Measurements from ENCODE around the gene ATXN7L1. TPM values are rescaled to one million over a fixed set of nuclear protein-coding genes. Genes with fewer than 3 reads are reported as not detected.

ATXN7L1 gene
- total and polyA plus RNA-seq, 2 of the 8 experiments (the other 6 are each of a cell fraction or from before 2014, with no cell fraction given): 14.3 to 34.0 TPM

GRCh38 chr7:105906695-105907094 is 30.3 kb upstream of the ATXN7L1 start:
- no peak overlapping the region for H3K4me2 ChIP-seq (ENCODE audit: insufficient read depth in 1 of 2, low read depth in 2 of 2, low read length in 2 of 2)
- peak overlapping the region; percentile 72 for H2BK12ac ChIP-seq (ENCODE audit: low read depth, low read length)
- no peak overlapping the region for H4K5ac ChIP-seq (ENCODE audit: insufficient read length, low read depth, low read length)
- H3K4me3 ChIP-seq (ENCODE audit: extremely low read depth in 1 of 4, insufficient read depth in 2 of 4, low read depth in 3 of 4, low read length in 4 of 4): no peak overlapping the region
- ChIA-PET POLR2A (ENCODE audit: partially characterized antibody) (interaction anchor here (0.8 to 1.0 kb wide), 2 partner anchors 10 to 268 kb away, joined by 3 read pairs; no protein-coding TSS in a partner anchor), CTCF (ENCODE audit: partially characterized antibody) (interaction anchor here (0.6 to 1.8 kb wide), 5 partner anchors 18 to 146 kb away, joined by 3 to 5 read pairs (median 4); no protein-coding TSS in a partner anchor)
- peak overlapping the region; percentile 66; the same call in 1 of the 2 replicates for H2AK5ac ChIP-seq (ENCODE audit: low read depth, low read length)
- H3K56ac ChIP-seq (replicated peaks; ENCODE audit: insufficient read length, low read depth, low read length): no peak overlapping the region
- peak overlapping the region; percentile 36 for H4K91ac ChIP-seq (replicated peaks; ENCODE audit: insufficient read length, low read length)
- H3K79me1 ChIP-seq (ENCODE audit: low read depth, low read length): no peaks in the 10 kb centered on the region
- peaks cover 3 to 4% of the 10 kb centered on the region in 2 experiments; a peak in 2 of 4 replicates for H3K9me3 ChIP-seq (ENCODE audit: insufficient read depth in 2 of 2, low read depth in 1 of 2, low read length in 1 of 2)
- H4K20me1 ChIP-seq (replicated peaks in 1 of 2; ENCODE audit: control insufficient read depth in 1 of 2, insufficient read depth in 2 of 2, low read length in 2 of 2): no peaks in the 10 kb centered on the region
- peak overlapping the region; percentile 17 for H2BK120ac ChIP-seq (replicated peaks; ENCODE audit: low read depth, low read length)
- H3K23ac ChIP-seq (ENCODE audit: insufficient read length): no peak overlapping the region
- peaks cover 0 to 14% (median 5%) of the 10 kb centered on the region in 4 experiments; a peak in 2 of 8 replicates for H3K36me3 ChIP-seq (ENCODE audit: control insufficient read depth in 2 of 4, insufficient read depth in 4 of 4, low read length in 3 of 4)
- peak overlapping the region; percentile 94; the same call in 1 of the 2 replicates for H2BK20ac ChIP-seq (ENCODE audit: low read length)
- H3K9ac ChIP-seq (replicated peaks in 1 of 4; ENCODE audit: extremely low read depth in 1 of 4, low read depth in 3 of 4, low read length in 3 of 4): no peak overlapping the region
- H2AFZ ChIP-seq (ENCODE audit: low read length): no peak overlapping the region
- no peak overlapping the region; the same call in 1 of the 2 replicates for H2BK15ac ChIP-seq (ENCODE audit: low read length)
- peak overlapping the region; percentile 90; the same call in 1 of the 2 replicates for H2BK5ac ChIP-seq (ENCODE audit: low read depth, low read length)
- WGBS, 2 experiments (ENCODE audit: extremely low coverage in 1 of 2, insufficient coverage in 1 of 2, insufficient read length in 1 of 2, insufficient replicate concordance in 2 of 2, low coverage in 1 of 2, low lambda C conversion rate in 2 of 2, missing lambda C conversion rate in 1 of 2): 86% methylated on average over 2 of the region's 2 CpGs; no CpG with 5 or more reads in 1 of the 2 experiments
- no peak for DNase-seq (ENCODE audit: low read depth in 1 of 2, low spot score in 2 of 2)
- H3K14ac ChIP-seq (ENCODE audit: insufficient read length): no peak overlapping the region
- no peak overlapping the region for H3K4ac ChIP-seq (replicated peaks; ENCODE audit: insufficient read length, low read depth, low read length)
- no peaks in the 10 kb centered on the region for H3K27me3 ChIP-seq (replicated peaks in 1 of 4; ENCODE audit: control insufficient read depth in 3 of 4, extremely low read depth in 1 of 4, insufficient read depth in 3 of 4, low read length in 3 of 4)
- no peak for FAIRE-seq
- peaks cover 0 to 17% of the 10 kb centered on the region in 2 experiments; a peak in 2 of 4 replicates for H3K79me2 ChIP-seq (ENCODE audit: control insufficient read depth in 1 of 2, insufficient read depth in 2 of 2, low read length in 2 of 2)
- H3K4me1 ChIP-seq (replicated peaks in 1 of 4; ENCODE audit: control insufficient read depth in 3 of 4, insufficient read depth in 4 of 4, low read length in 3 of 4): peaks cover 3 to 11% (median 9%) of the 10 kb centered on the region in 4 experiments; a peak in 5 of 7 replicates
- H3K27ac ChIP-seq (ENCODE audit: low read depth, low read length): no peak overlapping the region
- H3K23me2 ChIP-seq (ENCODE audit: low read depth, low read length): no peaks in the 10 kb centered on the region
- H4K8ac ChIP-seq (ENCODE audit: extremely low read depth, insufficient read depth, low read length): no peak overlapping the region
- H3K18ac ChIP-seq (ENCODE audit: extremely low read depth, low read length): peak overlapping the region; percentile 81; the same call in 1 of the 2 replicates
- no peak for TF ChIP-seq HDAC2 (IDR thresholded peaks at IDR 0.05; ENCODE audit: borderline replicate concordance in 1 of 2, low read depth in 2 of 2, low read length in 2 of 2)
- TF ChIP-seq JUND (IDR thresholded peaks at IDR 0.05; ENCODE audit: low read length): no peak
- no peak for TF ChIP-seq KDM4A (IDR thresholded peaks at IDR 0.05; ENCODE audit: low read depth, low read length, severe bottlenecking)
- no peak for TF ChIP-seq CBX5 (IDR thresholded peaks at IDR 0.05; ENCODE audit: low read depth, low read length)
- TF ChIP-seq POLR2AphosphoS5 (IDR thresholded peaks at IDR 0.05; ENCODE audit: low read depth, low read length): no peak
- no peak for TF ChIP-seq CEBPB (IDR thresholded peaks at IDR 0.05; ENCODE audit: low read depth, low read length)
- no peak for TF ChIP-seq NRF1 (IDR thresholded peaks at IDR 0.05; ENCODE audit: low read depth, low read length)
- no peak for TF ChIP-seq CTCF (IDR thresholded peaks at IDR 0.05; ENCODE audit: control extremely low read depth in 1 of 3, insufficient read depth in 1 of 3, low read depth in 1 of 3, low read length in 3 of 3)
- no peak for TF ChIP-seq BRCA1 (IDR thresholded peaks at IDR 0.05; ENCODE audit: low read depth, low read length)

All from H1 (cell line).